GM23338 (cell line): Measurements from ENCODE around the gene LILRB5. TPM values are rescaled to one million over a fixed set of nuclear protein-coding genes. Genes with fewer than 3 reads are reported as not detected.

ENCODE experiments used
- ATAC-seq: fragments of 200-7000 bp; cut with Tn5 transposase; 3 replicates; pipeline ENCODE4 v1.9.1; 2020
- DNase-seq: peaks from one replicate; pipeline ENCODE4 v3.0.0-alpha.2; 2015; ENCODE audit warnings: low spot score
- H2AFZ ChIP-seq: fragments of 200-600 bp; sonication (generic); 2 replicates; pipeline ENCODE4 v1.8.0; 2016; ENCODE audit warnings: antibody characterized with exemption, mild to moderate bottlenecking, moderate library complexity
- H3F3A ChIP-seq: fragments of 200-600 bp; sonication (generic); replicated peaks from 2 replicates; pipeline ENCODE4 v1.8.0; 2017; ENCODE audit warnings: antibody characterized with exemption, mixed run types, low read depth
- H3K27ac ChIP-seq: fragments of 200-600 bp; sonication (generic); 2 replicates; pipeline ENCODE4 v1.6.1; 2016; ENCODE audit warnings: low read depth
- H3K27me3 ChIP-seq: fragments of 200-600 bp; sonication (generic); 2 replicates; pipeline ENCODE4 v1.8.0; 2016; ENCODE audit warnings: mild to moderate bottlenecking, mixed run types, moderate library complexity; ENCODE audit not compliant: insufficient read depth
- H3K36me3 ChIP-seq: fragments of 200-600 bp; sonication (generic); 2 replicates; pipeline ENCODE4 v1.8.0; 2016; ENCODE audit warnings: mild to moderate bottlenecking; ENCODE audit not compliant: insufficient read depth
- H3K4me1 ChIP-seq: fragments of 200-600 bp; sonication (generic); 2 replicates; pipeline ENCODE4 v1.8.0; 2016; ENCODE audit warnings: mild to moderate bottlenecking, moderate library complexity; ENCODE audit not compliant: insufficient read depth
- H3K4me2 ChIP-seq: fragments of 200-600 bp; sonication (generic); 2 replicates; pipeline ENCODE4 v1.7.1; 2017; ENCODE audit warnings: mixed run types
- H3K4me3 ChIP-seq: fragments of 200-600 bp; sonication (generic); 2 replicates; pipeline ENCODE4 v1.6.1; 2016; ENCODE audit warnings: mixed run types
- H3K79me2 ChIP-seq: fragments of 200-600 bp; sonication (generic); replicated peaks from 2 replicates; pipeline ENCODE4 v1.8.0; 2017; ENCODE audit warnings: mild to moderate bottlenecking; ENCODE audit not compliant: insufficient read depth
- H3K9me2 ChIP-seq: fragments of 200-600 bp; sonication (generic); 2 replicates; pipeline ENCODE4 v1.8.0; 2017; ENCODE audit not compliant: insufficient read depth
- H4K20me1 ChIP-seq: fragments of 200-600 bp; sonication (generic); replicated peaks from 2 replicates; pipeline ENCODE4 v1.8.0; 2017; ENCODE audit warnings: mild to moderate bottlenecking; ENCODE audit not compliant: insufficient read depth
- H3K27ac Mint-ChIP-seq: 2 replicates; pipeline ENCODE4 v1.8.0; 2020; ENCODE audit warnings: inconsistent platforms, mild to moderate bottlenecking, moderate library complexity, mixed read lengths
- H3K27me3 Mint-ChIP-seq: 3 replicates; pipeline ENCODE4 v1.8.0; 2022; ENCODE audit warnings: low read depth, mild to moderate bottlenecking, moderate library complexity, mixed read lengths, inconsistent platforms; ENCODE audit not compliant: insufficient read depth, poor library complexity
- H3K36me3 Mint-ChIP-seq: 3 replicates; pipeline ENCODE4 v1.8.0; 2021; ENCODE audit warnings: low read depth, mild to moderate bottlenecking, inconsistent platforms, moderate library complexity, mixed read lengths
- H3K4me1 Mint-ChIP-seq: 3 replicates; pipeline ENCODE4 v1.8.0; 2020; ENCODE audit warnings: mild to moderate bottlenecking, inconsistent platforms, mixed read lengths
- H3K4me3 Mint-ChIP-seq: 3 replicates; pipeline ENCODE4 v1.8.0; 2021; ENCODE audit warnings: moderate library complexity, mild to moderate bottlenecking, inconsistent platforms, mixed read lengths
- H3K9me3 Mint-ChIP-seq: 3 replicates; pipeline ENCODE4 v1.8.0; 2020; ENCODE audit warnings: moderate library complexity, mild to moderate bottlenecking, inconsistent platforms, mixed read lengths
- CTCF ChIP-seq, 2 experiments: fragments of 200-600 bp in 1 of 2; sonication (generic) in 1 of 2; conservative IDR thresholded peaks; 2 replicates each; pipeline versions ENCODE4 v1.5.1 to v1.6.1; 2016 to 2017; ENCODE audit warnings: antibody characterized with exemption in 2 of 2, low read depth in 2 of 2, mild to moderate bottlenecking in 2 of 2, moderate library complexity in 1 of 2
- ETS1 ChIP-seq: IDR thresholded peaks from 2 replicates; pipeline ENCODE4 v1.6.1; 2016; ENCODE audit warnings: antibody characterized with exemption
- EZH2 ChIP-seq: fragments of 200-600 bp; sonication (generic); IDR thresholded peaks from one replicate; pipeline ENCODE4 v1.8.0; 2017; ENCODE audit warnings: antibody characterized with exemption, mild to moderate bottlenecking, low read depth; ENCODE audit not compliant: unreplicated experiment
- NANOG ChIP-seq: IDR thresholded peaks from 2 replicates; pipeline ENCODE4 v1.6.1; 2016; ENCODE audit warnings: antibody characterized with exemption, borderline replicate concordance
- POLR2AphosphoS5 ChIP-seq: IDR thresholded peaks from 2 replicates; pipeline ENCODE4 v1.6.1; 2016; ENCODE audit warnings: antibody characterized with exemption, low read depth
- REST ChIP-seq: IDR thresholded peaks from one replicate; pipeline ENCODE4 v1.6.1; 2018; ENCODE audit warnings: antibody characterized with exemption; ENCODE audit not compliant: unreplicated experiment
- STAT1 ChIP-seq: IDR thresholded peaks from one replicate; pipeline ENCODE4 v1.6.1; 2016; ENCODE audit warnings: antibody characterized with exemption; ENCODE audit not compliant: unreplicated experiment
- ZNF331 ChIP-seq: fragments of 250-450 bp; sonication (Bioruptor Pico); IDR thresholded peaks from 2 replicates; pipeline ENCODE4 v1.5.0; 2020; ENCODE audit warnings: low read depth, mild to moderate bottlenecking, moderate library complexity
- polyA plus RNA-seq: library from polyadenylated mRNA; unstranded; fragments of >200 nt; fragmentation: Nextera tagmentation; extraction: Ambion mirVana; gene quantifications from 2 replicates; pipeline ENCODE4 v1.2.1, GENCODE V29; 2016
- total RNA-seq: library from RNA; depleted of rRNA; stranded (reverse); fragments of >200 nt; shearing (Covaris generic); gene quantifications from 2 replicates; pipeline ENCODE4 v1.2.3, GENCODE V29; 2014

LILRB5 gene
- total and polyA plus RNA-seq, 2 experiments from 2014 or later, result not detected

- no peak for TF ChIP-seq STAT1
- TF ChIP-seq ETS1, result no peak
- TF ChIP-seq REST, result no peak
- TF ChIP-seq NANOG, result no peak
- TF ChIP-seq POLR2AphosphoS5, result no peak
- TF ChIP-seq ZNF331 (CRISPR knock-in tag), result no peak
Measured at GRCh38 chr19:54298357-54299125, 41.5 kb upstream of the LILRB5 start (continued).

- Histone ChIP-seq H3K27me3 (no peaks in the 10 kb centered on the region), H3K9me2 (no peaks in the 10 kb centered on the region), H3K4me3 (no peak overlapping the region), H3F3A (no peaks in the 10 kb centered on the region), H3K79me2 (no peaks in the 10 kb centered on the region), H2AFZ (no peak overlapping the region), H4K20me1 (no peaks in the 10 kb centered on the region), H3K27ac (no peak overlapping the region), H3K4me2 (no peak overlapping the region), H3K36me3 (no peaks in the 10 kb centered on the region), H3K4me1 (no peaks in the 10 kb centered on the region)
- Mint-ChIP-seq H3K4me1 (no peaks in the 10 kb centered on the region), H3K4me3 (no peak overlapping the region), H3K9me3 (no peaks in the 10 kb centered on the region), H3K27me3 (no peaks in the 10 kb centered on the region), H3K36me3 (no peaks in the 10 kb centered on the region), H3K27ac (no peak overlapping the region)
- TF ChIP-seq CTCF (conservative IDR thresholded peaks at IDR 0.05; ENCODE audit: low read depth in 2 of 2), result peak; percentile 34 to 64; a peak in 3 of 4 replicates
- TF ChIP-seq EZH2, result no peak
- DNase-seq, result peak; percentile 27
- ATAC-seq, result peak; percentile 63
Measured at GRCh38 chr19:54297759-54298305, 40.8 kb upstream of the LILRB5 start.
